HG03469 (cell line): ENCODE data around the gene DDX24.

Experiments used
- ATAC-seq: cut with Tn5 transposase; IDR thresholded peaks from one replicate; pipeline ENCODE4 v1.9.1; 2021; ENCODE audit warnings: mild to moderate bottlenecking, moderate library complexity, moderate number of reproducible peaks; ENCODE audit not compliant: unreplicated experiment

DDX24 gene

DNA sequence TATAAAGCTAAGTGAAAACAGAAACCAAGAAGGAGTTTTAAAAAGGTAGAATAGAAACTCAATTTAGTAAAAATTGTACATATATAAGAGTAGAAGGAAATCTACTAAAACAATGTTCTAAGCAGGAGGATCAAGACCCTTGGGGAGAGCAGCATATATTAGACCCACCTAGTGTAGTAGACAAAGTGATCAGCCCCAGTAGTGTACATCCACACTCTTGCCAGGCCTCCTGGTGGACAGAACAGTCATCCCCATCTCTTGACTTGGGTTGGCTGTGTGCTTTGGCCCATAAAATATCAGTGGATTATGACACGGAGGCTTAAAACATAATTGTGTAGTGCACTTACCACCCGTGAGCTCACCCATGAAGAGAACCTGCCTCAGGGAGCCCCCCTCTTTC lies 65.8 kb downstream of the DDX24 start:
- no peak for ATAC-seq

DNA sequence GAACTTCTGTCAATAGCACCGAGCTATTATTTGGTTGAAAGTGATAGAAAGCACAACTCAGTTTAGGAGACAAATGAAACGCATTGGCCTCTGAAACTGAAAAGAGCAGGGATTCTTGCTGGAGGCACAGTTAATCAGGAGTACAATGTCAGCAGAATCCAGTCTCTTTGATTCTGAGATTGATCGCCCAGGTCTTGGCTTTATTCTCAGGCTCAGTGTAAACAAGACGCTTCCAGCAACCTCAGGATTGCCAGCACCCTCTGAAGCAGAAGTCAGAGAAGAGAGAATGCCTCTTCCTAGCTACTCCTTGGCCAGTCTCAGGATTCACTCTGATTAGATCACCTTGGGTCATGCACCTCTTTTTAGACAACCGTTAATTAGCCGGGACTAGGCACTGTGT lies 66.6 kb downstream of the DDX24 start:
- ATAC-seq: no peak

DNA sequence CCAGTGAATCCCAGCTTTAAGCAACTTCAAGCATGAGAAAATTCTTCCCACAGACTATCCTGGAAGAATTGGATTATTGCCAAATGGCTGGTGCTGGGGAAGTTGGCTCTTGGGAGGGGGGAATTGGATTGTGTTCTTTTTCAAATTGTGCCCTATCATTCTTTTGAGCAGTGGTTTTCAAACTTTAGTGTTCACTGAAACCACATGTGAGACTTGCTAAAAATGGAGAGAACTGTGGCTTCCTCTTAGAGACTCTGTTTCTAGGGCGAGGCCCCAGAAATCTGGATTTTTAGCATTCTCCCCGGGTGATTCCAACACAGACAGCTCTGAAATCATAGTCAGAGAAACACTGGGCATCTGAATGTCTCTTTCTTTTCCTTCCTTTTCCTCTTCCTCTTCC lies 69.2 kb downstream of the DDX24 start:
- no peak for ATAC-seq

DNA sequence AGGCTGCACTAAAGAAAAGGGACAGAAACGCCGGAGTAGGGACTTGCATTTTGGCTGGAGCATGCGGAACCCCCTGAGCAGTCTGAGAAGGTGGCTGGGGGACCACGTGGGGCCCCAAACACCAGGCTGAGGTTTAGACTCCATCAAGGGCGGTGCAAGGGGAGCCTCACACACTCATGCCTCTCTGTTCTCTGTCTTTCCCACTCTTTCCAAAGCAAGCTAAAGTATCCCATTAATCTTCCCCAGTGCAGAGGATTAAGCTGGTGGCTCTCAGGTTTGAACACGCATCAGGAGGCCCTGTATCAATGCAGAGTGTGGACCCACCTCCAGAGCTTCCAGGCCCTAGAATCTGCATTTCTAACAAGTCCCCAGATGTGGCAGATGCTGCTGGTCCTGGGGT lies 70.4 kb downstream of the DDX24 start:
- no peak for ATAC-seq

DNA sequence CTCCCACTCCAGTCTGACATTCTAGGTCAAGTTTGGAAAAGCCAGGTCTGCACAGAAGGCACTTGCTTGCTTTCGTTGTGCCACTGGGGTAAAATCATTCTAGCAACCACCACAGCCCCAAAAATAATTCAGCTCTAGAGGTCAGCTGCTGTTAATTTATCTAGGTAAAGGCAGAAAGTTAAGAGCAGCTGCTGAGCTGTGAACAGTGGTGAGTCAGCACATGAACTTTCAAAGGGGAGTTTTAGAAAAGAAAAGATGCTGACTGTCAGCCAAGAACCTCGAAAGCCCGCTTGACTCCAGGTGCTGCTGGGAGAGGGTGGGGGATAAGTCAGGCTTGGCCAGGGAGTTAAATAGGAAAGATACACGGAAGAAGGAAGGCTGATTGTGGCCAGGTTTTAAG lies 71.2 kb downstream of the DDX24 start:
- no peak for ATAC-seq

DNA sequence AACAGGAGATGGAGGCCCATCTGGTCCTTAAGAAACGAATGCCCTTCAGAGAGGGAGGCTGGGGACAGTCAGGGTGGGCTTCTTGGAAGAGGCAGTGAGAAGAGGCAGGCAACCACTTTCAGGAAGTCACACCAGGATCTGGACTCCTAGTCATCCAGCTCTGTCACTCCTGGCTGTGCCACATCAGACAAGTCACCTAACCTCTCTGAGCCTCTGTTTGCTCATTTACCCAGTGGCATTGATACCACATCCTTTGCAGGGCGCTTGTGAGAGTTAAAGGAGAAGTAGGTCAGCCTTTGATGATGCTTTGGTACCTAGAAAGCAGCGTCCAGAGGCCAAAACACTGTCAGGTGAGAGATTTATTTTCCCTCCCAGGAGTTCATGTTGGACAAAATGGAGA lies 72.8 kb downstream of the DDX24 start:
- no peak for ATAC-seq

DNA sequence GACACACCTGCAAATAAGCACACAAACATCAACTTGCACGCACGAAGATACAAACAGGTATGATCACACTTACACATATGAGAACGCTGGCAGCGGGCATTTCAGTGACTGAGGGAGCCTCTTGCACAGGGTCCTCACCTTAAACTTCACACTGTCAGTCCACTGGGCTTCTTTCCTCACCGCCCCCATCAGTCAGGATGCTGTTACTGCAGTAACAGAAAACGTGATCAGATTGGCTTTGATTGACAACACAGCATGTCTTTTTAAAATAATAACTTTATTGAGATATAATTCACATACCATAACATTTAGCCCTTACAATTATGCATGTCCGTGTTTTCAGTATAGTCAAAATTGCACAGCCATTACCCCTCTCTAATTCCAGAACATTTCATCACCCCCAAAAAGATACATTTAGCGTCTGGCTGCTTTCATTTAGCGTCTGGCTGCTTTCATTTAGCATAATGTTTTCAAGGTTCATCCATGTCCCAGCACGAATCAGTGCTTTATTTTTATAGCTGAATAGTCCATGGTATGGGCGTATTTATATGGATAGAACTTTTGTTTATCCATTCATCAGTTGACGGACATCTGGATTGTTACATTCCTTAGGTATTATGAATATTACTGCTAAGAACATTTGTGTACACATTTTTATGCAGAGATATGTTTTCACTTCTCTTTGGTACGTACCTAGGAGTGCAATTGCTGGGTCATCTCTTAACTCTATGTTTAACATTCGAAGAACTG lies 75.5 kb downstream of the DDX24 start:
- no peak for ATAC-seq

DNA sequence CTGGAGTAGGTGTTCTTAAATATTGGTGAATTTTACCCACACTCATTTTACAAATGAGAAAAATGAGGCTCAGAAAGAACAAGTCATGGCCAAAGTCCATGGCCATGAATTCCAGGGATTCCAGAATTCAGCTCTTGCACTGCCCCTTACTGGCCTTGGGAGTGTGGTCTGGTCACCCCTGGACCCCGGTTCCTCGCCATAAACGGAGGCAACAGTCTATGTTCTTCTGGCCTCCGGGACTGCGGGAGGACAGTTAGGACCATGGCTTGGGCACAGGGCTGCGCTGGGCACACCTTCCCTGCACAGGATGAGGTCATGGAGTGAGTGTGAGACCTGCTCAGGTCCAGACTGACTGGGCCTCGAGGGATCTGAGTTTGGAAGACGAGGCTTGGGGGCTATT lies 77.0 kb downstream of the DDX24 start:
- no peak for ATAC-seq

DNA sequence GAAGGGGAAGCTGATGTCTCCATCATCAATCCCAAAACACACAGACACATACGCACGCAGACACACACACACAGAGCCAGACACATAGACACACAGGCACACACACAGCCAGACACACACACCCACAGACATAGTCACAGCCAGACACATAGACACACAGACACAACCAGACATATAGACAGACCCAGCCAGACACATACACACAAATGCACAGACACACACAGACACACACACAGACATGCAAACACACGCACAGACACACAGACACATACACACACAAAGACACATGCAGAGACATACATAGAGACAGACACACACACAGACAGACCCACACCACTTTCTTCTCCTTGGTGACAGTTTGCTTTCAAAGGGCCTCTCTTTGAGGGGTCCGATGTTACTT lies 77.6 kb downstream of the DDX24 start:
- ATAC-seq: no peak

DNA sequence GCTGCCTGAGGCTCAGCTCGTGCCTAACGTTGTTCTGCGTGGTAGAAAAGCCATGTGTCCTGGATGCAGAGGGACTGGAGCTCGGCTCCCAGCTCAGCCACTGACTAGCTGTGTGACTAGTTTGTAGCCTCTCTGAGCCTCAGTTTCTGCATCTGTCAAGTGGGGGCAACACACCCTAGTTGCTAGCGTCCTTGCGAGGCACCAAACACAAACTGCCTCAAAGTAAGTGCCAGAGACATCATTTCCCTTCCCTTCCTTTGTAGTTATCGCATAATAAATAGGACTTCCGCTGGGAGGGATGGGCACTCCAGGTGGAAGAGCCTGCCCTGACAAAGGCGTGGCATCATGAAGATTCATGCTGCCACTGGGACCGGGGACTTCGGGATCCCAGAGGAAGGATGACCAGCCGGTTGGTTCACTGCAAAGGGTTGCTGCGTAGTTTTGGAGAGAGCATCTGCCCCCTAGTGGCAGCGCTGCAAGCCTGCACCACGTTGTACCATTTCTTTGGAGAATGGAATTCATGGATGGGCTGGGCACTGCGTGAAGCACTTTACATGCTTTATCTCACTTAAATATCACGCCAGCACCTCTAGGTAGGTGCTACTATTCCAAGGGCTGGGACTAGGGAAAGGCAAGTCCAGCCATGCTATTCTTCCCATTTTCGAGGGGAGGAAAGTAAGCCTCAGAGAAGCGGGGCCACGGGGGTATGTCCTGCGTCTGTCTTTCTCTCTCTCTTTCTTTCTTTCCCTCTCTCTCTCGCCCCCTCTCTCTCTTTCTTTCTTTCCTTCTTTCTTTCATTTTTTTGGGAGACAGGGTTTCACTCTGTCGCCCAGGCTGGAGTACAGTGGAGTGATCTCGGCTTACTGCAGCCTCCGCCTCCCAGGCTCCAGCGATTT lies 79.3 kb downstream of the DDX24 start:
- no peak for ATAC-seq

DNA sequence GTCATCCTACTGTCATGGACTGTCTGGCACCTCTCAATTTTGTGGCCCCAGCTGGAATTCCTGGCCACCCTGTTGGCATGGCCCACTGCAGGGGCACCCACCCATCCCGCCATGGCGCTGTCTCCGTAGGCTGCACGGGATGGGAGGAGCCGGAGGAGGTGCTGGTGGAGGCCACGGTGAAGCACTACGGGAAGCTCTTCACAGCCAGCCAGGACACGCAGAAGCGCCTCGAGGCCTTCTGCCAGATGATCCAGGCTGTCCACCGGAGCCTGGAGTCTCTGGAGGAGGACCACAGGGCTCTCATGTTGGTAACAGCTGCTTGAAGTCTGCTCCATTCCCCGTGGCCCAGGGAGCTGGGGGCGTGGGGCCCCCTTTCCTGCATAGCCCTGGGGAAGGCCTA lies 80.0 kb downstream of the DDX24 start:
- ATAC-seq: no peak

DNA sequence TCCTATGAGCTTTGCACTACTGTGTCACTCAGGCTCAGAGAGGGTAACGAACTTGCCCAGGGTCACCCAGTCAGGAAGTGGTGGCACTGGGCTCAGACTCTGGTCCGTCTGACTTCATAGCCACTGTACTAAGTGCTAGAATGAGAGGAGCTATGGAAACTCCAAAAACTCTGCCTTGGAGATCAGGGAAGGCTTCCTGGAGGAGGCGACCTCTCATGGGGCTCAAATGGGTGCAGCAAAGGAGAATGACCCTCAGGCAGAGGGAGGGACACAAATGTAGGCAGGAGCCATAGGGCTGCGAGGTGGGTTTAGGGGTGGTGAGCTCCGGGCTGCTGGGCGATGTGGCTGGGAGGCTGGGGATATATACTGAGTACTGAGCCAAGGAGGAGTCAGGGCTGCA lies 80.7 kb downstream of the DDX24 start:
- no peak for ATAC-seq

DNA sequence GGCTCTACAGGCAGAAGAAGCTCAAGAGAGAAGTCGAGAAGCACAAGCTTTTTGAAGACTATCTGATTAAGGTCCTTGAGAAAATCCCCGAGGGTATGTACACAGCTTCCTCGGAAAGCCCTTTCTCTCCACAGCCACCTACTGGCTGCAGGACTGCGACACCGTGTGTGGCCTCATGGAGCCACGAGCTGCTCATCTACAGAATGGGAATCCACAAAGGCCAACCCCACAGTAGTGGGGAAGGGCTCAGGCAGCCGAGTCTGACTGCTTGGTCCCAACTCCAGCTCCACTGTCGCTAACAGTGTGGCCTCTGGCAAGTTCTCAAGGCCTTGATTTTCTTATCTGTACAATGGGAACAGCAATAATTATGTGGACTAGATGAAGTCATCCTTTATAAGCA lies 81.4 kb downstream of the DDX24 start:
- no peak for ATAC-seq

DNA sequence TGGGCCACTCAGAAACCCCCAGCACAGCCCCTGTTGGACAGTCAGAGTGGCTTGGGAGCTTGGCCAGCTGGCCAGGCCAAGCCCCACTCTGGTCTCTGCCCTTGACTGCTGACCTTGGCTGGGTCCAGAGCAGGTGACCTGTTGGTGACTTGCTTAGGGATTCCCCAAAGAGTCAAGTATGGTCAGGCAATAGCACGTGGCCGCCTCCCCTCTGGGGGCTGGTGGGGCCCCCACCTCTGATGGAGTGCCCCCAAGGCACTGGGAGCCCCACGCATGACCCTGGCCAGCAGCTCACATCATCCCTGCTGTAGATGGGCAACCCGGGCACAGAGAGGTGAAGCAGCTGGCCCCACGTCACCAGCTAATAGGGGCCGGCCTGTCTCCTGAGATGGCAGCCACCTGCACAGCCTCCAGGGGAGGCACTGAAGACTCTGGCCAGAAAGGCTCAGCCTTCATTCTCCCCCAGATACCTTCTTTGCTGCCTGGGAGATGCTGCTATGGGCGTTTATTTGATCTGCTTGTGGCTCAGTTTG lies 82.1 kb downstream of the DDX24 start:
- ATAC-seq: no peak
